ENCODE results near the gene SIRT3. TPM values are rescaled to one million over a fixed set of nuclear protein-coding genes. Genes with fewer than 3 reads are reported as not detected.

The SIRT3 gene
- total RNA-seq, 1 experiment from 2014 or later, result 19.7 TPM

Other genes with a start within 250 kb of the SIRT3 start
- gene SCGB1C1, start 43.3 kb downstream of the SIRT3 start, total RNA-seq (2014; rRNA removed; shearing (Covaris generic)), result not detected in 2 replicates
- gene BET1L, start 28.9 kb downstream of the SIRT3 start, total RNA-seq (2014; rRNA removed; shearing (Covaris generic)), result 11.9 and 29.8 TPM in 2 replicates
- 276 and 287 TPM in 2 replicates for gene RIC8A, start 28.6 kb downstream of the SIRT3 start, total RNA-seq (2014; rRNA removed; shearing (Covaris generic))
- 279 and 376 TPM in 2 replicates for gene PSMD13, start 634 bp upstream of the SIRT3 start, total RNA-seq (2014; rRNA removed; shearing (Covaris generic))
- not detected in 2 replicates for gene NLRP6, start 42.1 kb upstream of the SIRT3 start, total RNA-seq (2014; rRNA removed; shearing (Covaris generic))
- 13.0 and 14.2 TPM in 2 replicates for gene PGGHG, start 52.8 kb upstream of the SIRT3 start, total RNA-seq (2014; rRNA removed; shearing (Covaris generic))
- not detected in 2 replicates for gene IFITM5, start 63.2 kb upstream of the SIRT3 start, total RNA-seq (2014; rRNA removed; shearing (Covaris generic))
- 17.6 and 22.6 TPM in 2 replicates for gene IFITM2, start 71.5 kb upstream of the SIRT3 start, total RNA-seq (2014; rRNA removed; shearing (Covaris generic))
- 3.1 and 4.5 TPM in 2 replicates for gene IFITM1, start 77.7 kb upstream of the SIRT3 start, total RNA-seq (2014; rRNA removed; shearing (Covaris generic))
- gene IFITM3, start 84.5 kb upstream of the SIRT3 start, total RNA-seq (2014; rRNA removed; shearing (Covaris generic)), result 63.1 and 73.6 TPM in 2 replicates
- 27.9 and 40.8 TPM in 2 replicates for gene B4GALNT4, start 133.2 kb upstream of the SIRT3 start, total RNA-seq (2014; rRNA removed; shearing (Covaris generic))
- 39.8 and 44.0 TPM in 2 replicates for gene PKP3, start 157.9 kb upstream of the SIRT3 start, total RNA-seq (2014; rRNA removed; shearing (Covaris generic))
- gene SIGIRR, start 178.7 kb upstream of the SIRT3 start, total RNA-seq (2014; rRNA removed; shearing (Covaris generic)), result 3.8 and 3.9 TPM in 2 replicates
- 0.19 TPM in 1 of 2 replicates, not detected in the other for gene ANO9, start 205.7 kb upstream of the SIRT3 start, total RNA-seq (2014; rRNA removed; shearing (Covaris generic))
- gene PTDSS2, start 213.9 kb upstream of the SIRT3 start, total RNA-seq (2014; rRNA removed; shearing (Covaris generic)), result 29.7 and 30.4 TPM in 2 replicates